ENCODE results near the gene BBS4. TPM values are rescaled to one million over a fixed set of nuclear protein-coding genes. Genes with fewer than 3 reads are reported as not detected.
A peak's percentile ranks its signal among the peaks of the same experiment; 100 is the strongest.

The BBS4 gene
- total and polyA plus RNA-seq, 9 of the 15 experiments (the other 6 are each of a cell fraction or from before 2014, with no cell fraction given): 25.1 to 80.7 (median 38.9) TPM

DNA sequence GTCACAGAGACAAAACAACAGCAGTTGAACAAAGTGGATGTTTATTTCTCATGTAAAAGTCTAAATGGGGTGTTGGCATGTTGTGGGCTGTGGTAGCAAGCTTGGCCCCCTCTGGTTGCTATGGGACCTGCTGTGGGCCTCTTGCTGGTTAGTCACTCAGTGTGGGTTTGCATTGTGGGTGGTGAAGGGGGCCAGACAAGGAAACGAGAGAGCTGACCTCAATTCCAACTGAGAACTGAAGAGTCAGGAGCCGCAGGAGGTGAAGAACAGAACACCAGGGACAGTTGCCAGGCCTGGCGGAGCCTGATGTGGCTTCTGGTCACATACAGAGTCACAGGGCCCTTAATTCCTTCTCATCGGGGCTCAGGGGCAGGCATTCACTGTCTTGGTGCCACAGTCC is 99.4 kb downstream of the BBS4 start:
- in situ Hi-C loops (cut with MboI) (loop anchor here (10.0 to 25.0 kb wide), 2 partner anchors 289 to 1302 kb away; partner anchors contain the start of gene GOLGA6A), intact Hi-C loops (cut with micrococcal nuclease) (loop anchor here (5.0 to 10.0 kb wide), 2 partner anchors 297 to 459 kb away; no protein-coding TSS in a partner anchor)
- Histone ChIP-seq H3K4me3 (no peak overlapping the region), H3K4me2 (ENCODE audit: insufficient read depth, low read length) (no peak overlapping the region), H3K36me3 (ENCODE audit: control insufficient read depth, insufficient read depth, low read length) (peaks cover 17% of the 10 kb centered on the region; the same call in 2 of the 3 replicates), H3K9ac (ENCODE audit: insufficient read depth in 1 of 2, low read depth in 2 of 2, low read length in 2 of 2) (no peak overlapping the region), H4K20me1 (replicated peaks; ENCODE audit: control insufficient read depth, insufficient read depth, low read length) (peaks cover 4% of the 10 kb centered on the region; the same call in 1 of the 2 replicates), H3K27me3 (ENCODE audit: control insufficient read depth in 2 of 2, insufficient read depth in 2 of 2, low read length in 2 of 2) (no peaks in the 10 kb centered on the region; a peak in 1 of 5 replicates), H3K9me1 (ENCODE audit: control insufficient read depth, insufficient read depth, low read length) (no peaks in the 10 kb centered on the region), H3K27ac (ENCODE audit: extremely low read depth, low read depth, low read length) (no peak overlapping the region), H3K9me3 (replicated peaks; ENCODE audit: control insufficient read depth, insufficient read depth, low read depth, low read length) (no peaks in the 10 kb centered on the region), H3K4me1 (replicated peaks in 1 of 2; ENCODE audit: control insufficient read depth in 2 of 2, insufficient read depth in 2 of 2, low read length in 2 of 2) (peaks cover 11 to 13% of the 10 kb centered on the region in 2 experiments; a peak in 4 of 5 replicates), H3K79me2 (ENCODE audit: control insufficient read depth, insufficient read depth, low read length) (peaks cover 31% of the 10 kb centered on the region), H2AFZ (ENCODE audit: low read depth, low read length) (peak overlapping the region; percentile 99; the same call in 1 of the 2 replicates)
- TF ChIP-seq, protein P1, sequence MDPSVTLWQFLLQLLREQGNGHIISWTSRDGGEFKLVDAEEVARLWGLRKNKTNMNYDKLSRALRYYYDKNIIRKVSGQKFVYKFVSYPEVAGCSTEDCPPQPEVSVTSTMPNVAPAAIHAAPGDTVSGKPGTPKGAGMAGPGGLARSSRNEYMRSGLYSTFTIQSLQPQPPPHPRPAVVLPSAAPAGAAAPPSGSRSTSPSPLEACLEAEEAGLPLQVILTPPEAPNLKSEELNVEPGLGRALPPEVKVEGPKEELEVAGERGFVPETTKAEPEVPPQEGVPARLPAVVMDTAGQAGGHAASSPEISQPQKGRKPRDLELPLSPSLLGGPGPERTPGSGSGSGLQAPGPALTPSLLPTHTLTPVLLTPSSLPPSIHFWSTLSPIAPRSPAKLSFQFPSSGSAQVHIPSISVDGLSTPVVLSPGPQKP (CRISPR knock-in tag; IDR thresholded peaks at IDR 0.05): no peak
- TF ChIP-seq RFX1 (IDR thresholded peaks at IDR 0.05) (peak; percentile 16; the same call in 1 of the 2 replicates), CBFB (CRISPR knock-in tag; IDR thresholded peaks at IDR 0.05) (no peak)
- CTCF ChIA-PET (ENCODE audit: low intra/inter-chr PET ratio): no interaction called here
- ATAC-seq: no peak
- no TSS peak for BruUV-seq (replicated peaks)
- WGBS (ENCODE audit: insufficient coverage, low coverage, missing lambda C conversion rate): 56% methylated on average over 4 of the region's 4 CpGs
- no peak for DNase-seq (ENCODE audit: extremely low read depth in 1 of 4, low spot score in 3 of 4)
- POLR2A ChIA-PET: interaction anchor here (0.6 to 0.8 kb wide), 3 partner anchors 23 to 441 kb away, joined by 3 read pairs; no protein-coding TSS in a partner anchor
- no peak for FAIRE-seq

Measured in K562 (cell line).